ELR (cell line): ENCODE results near the gene SUPV3L1.
"Not testable (repeated sequence)": the region's sequence is repeated elsewhere in the genome, so short reads cannot be mapped to it uniquely, and the experiment has no call there.

Experiments
- DNase-seq: peaks from one replicate; pipeline ENCODE4 v3.0.0-alpha.2; 2015; ENCODE audit warnings: low read depth

Gene SUPV3L1

DNA sequence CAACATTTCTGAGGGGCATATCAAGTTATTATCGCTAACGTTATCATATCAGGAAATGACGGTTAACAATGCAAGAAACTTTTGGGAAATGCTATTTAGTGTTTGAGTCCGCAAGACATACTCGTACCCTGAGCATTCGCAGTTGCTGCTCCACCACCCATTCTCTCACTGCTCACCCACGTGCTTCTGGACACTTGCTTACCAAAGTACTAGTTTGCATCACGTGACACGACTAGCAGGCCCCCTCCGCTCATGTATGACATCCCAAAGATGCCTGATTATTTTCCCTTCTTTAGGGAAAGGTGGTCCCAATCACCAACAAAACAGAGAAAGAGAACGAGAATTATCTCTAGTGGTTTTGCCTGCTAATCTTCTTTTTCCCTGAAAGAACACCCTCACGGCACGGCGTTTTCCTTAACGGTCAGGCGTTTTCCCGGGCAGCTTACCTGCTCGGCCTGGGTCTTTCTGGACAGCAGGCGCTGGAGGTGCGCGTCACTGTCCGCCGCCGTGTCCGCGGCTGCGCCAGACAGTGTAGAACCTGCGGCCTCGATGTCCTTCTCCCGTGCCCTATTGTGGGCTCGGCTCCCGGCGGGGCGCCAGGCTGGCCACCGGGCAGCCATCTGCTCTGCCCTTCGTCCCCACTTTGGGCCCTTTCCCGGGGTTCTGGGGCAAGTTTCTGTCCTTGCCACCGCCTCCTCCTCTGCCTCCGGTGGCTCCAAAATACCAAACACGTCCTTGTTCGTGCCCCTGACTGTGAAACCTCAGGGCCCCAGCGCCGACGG, at the start of gene SUPV3L1:
Gene SUPV3L1 (plus strand): TSS at position 492 of the 782 bp plus-strand sequence. CDS start 58 bp downstream, at position 550.
- peak; percentile 99 for DNase-seq

DNA sequence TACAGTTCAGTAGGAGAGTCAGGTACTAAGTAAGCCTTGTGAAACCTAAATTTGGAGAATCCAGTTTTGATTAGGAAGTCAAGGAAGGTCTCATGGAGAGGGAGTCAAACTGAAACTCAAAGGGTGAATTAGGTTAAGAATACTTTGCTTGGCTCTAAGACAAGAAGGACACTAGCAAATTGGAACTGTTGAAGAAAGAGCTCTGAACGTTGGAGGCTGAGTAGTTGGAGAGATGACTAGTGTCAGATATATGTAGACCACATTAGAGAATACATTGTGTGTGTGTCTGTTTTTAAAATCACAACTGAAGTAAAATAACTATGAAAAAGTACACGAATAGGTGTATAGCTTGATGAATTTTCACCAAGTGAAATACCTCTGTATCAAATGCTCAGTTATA, 49.8 kb upstream of the SUPV3L1 start:
- peak; percentile 41 for DNase-seq

DNA sequence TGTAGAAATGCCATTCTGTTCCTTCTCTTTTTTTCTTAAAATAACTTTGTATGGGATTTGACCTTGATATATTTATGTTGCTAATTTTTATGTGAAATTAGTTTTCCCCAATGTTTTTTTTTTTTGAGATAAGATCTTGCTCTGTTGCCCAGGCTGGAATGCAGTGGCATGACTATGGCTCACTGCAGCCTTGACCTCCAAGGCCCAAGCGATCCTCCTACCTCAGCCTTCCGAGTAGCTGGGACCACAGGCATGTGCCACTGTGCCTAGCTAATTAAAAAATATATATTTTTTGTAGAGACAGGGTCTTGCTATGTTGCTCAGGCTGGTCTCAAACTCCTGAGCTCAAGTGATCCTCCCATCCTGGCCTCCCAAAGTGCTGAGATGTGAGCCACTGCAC, 40.1 kb upstream of the SUPV3L1 start:
- DNase-seq, result no peak

- no peak for DNase-seq
Measured at GRCh38 chr10:69141304-69141703, 38.7 kb upstream of the SUPV3L1 start.

DNA sequence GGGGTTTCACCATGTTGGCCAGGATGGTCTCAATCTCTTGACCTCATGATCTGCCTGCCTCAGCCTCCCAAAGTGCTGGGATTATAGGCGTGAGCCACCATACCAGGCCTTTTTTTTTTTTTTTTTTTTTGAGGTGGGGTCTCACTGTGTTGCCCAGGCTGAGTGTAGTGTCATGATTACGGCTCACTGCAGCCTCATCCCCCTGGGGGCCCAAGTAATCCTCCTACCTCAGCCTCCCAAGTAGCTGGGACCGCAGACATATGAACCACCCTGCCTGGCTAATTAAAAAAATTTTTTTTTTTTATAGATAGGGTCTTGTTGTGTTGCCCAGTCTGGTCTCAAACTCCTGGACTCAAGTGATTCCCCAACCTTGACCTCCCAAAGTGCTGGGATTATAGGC, 38.0 kb upstream of the SUPV3L1 start:
- not testable (repeated sequence) for DNase-seq

DNA sequence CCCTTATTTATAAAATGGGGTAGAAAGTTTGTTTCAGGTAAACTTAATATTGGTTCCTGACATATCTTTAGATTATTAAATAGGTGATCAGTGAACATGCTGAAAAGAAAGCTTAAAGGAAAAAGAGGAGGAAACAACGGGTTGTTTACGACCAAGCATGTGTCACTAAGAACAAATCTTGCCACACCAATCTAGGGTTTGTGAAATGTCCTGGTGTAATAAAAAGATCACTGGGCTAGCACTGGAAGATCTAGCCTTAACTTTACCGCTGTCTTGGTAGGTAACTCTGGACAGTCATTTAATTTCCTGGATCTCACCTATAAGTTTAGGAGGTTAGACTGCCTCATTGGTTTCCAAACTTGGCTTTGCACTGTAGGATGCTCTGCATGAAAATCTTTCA, 37.1 kb upstream of the SUPV3L1 start:
- DNase-seq, result no peak

- no peak for DNase-seq
Measured at GRCh38 chr10:69145329-69145728, 34.7 kb upstream of the SUPV3L1 start.

DNA sequence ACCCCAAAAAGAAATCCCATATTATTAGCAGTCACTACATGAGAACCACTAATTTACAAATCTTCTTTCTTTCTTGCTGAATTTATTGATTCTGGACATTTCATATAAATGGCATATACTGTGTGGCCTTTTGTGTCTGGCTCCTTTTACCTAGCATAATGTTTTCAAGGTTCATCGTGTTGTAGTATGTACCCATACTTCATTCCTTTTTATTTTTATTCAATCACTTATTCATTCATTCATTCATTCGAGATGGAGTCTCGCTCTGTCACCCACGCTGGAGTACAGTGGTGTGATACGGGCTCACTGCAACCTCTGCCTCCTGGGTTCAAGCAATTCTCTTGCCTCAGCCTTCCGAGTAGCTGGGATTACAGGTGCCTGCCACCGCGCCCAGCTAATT, 34.2 kb upstream of the SUPV3L1 start:
- no peak for DNase-seq

DNA sequence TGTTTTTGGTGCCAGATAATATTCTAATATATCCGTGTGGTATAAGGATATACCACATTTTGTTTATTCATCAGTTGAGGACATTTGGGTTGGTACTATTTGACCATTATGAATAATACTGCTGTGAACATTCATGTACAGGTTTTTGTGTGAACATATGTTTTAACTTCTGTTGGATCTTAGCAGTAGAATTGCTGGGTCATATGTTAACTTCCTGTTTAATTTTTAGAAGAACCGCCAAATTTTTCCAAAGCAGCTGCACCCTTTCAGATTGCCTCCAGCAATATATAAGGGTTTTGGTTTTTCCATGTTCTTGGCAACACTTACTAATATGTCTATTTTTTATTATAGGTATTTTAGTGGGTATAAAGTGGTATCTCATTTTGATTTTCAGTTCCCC, 33.3 kb upstream of the SUPV3L1 start:
- no peak for DNase-seq

DNA sequence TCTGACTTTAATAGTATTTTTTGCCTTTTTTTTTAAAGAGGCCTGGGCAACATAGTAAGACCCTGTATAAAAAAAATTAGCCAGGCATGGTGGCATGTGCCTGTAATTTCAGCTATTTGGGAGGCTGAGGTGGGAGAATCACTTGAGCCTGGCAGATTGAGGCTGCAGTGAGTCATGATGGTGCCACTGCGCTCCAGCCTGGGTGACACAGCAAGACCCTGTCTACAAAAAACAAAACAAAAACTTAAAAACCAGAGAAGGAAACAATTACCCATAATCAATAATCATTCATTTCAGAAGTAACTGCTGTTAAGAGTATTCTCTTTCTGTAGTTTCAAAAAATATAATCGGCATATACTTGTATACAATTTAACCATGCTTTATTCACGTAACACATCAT, 28.1 kb upstream of the SUPV3L1 start:
- DNase-seq, result no peak

DNA sequence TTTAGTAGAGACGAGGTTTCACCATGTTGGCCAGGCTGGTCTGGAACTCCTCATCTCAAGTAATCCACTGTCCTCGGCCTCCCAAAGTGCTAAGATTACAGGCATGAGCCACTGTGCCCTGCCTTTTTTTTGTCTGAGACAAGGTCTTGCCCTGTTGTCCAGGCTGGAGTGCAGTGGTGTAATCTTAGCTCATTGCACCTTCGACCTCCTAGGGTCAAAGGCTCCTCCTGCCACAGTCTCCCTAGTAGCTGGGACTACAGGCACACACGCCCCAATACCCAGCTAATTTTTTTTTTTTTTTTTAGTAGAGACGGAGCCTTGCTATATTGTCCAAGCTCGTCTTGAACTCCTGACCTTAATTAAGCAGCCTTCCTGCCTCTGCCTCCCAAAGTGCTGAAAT, 26.8 kb upstream of the SUPV3L1 start:
- no peak for DNase-seq

DNA sequence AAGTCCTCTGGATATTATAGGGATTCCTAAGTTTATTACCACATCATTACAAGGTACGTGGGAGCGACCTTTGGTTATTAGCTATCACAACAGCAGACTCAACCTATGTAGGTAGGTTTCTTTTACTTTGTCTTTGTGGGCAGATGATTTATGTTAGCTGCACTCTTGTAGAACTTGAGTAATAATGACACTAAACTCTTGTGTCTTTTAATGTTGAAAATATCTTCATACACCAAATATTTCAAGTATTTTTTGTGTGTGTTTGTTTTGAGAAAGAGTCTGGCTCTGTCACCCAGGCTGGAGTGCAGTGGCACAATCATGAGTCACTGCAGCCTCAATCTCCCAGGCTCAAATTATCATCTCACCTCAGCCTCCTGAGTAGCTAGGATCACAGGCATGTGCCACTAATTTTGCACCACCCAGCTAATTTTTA, 19.2 kb upstream of the SUPV3L1 start:
- peak; percentile 50 for DNase-seq

GRCh38 chr10:69168493-69168892, 11.5 kb upstream of the SUPV3L1 start:
- DNase-seq, result no peak

DNA sequence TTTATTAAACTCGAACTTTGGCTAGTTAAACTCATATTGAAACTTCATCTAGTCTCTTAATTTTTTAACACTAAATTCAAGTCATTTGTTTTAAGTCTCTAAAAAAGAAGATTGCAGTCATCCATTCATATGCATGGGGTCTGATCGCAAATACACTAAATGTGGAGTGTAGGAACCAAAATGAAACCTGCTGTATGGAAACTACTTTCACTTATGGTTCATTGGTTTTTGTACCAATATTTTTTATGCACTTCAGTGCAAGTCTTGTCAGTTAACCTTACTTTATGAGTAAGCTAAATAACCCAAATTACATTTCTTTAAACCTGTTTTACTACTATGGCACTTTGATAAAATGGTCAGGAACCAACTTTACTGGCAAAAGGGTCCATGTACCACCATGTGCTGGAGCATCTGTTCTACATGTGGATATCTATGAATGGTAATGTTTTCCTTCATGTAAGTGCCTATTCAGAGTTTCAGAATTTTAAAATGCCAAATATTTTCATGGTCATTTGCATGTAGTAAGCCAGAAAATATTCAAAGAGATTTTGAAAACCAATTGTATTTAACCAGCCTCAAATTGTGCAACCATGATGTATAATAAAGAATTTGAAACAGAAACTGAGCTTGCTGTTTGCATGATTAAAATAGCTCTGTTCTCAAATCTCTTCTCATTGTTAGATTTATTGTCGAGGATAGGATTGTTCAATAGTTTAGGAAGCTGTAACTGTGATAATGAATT, 7.6 kb upstream of the SUPV3L1 start:
- DNase-seq, result peak; percentile 10

DNA sequence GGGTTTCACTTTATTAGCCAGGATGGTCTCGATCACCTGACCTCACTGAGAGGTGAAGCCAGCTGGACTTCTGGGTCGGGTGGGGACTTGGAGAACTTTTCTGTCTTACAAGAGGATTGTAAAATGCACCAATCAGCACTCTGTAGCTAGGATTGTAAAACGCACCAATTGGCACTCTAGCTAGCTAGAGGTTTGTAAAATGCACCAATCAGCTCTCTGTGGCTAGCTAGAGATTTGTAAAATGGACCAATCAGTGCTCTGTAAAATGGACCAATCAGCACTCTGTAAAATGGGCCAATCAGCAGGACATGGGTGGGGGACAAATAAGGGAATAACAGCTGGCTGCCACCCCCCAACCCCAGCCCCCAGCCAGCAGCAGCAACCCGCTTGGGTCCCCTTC, 4.7 kb upstream of the SUPV3L1 start:
- DNase-seq, result peak; percentile 17

- DNase-seq, result no peak
Measured at GRCh38 chr10:69176823-69177222, 3.2 kb upstream of the SUPV3L1 start.

DNA sequence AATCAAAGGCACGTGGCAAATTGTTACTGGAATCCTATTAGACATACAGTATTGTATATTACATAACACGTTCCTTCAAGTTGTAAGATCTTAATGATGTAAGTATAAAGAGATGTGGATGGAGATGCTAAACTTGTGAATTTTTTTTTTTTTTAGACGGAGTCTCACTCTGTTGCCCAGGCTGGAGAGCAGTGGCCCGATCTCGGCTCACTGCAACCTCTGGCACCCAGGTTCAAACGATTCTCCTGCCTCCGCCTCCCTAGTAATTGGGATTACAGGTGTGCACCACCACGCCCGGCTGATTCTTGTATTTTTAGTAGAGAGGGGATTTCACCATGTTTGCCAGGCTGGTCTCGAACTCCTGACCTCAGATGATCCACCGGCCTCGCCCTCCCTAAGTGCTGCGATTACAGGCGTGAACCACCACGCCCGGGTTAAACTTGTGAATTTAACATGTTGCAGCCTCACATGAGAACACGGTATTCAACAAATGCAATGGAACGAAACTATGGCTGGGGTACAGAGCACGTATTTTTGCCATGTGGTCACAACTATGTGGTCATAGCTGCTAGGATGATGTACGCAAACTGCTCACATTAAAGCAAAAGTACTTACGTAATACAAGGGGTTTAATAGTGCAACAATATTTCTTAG, 818 bp upstream of the SUPV3L1 start:
- peak; percentile 78 for DNase-seq

DNA sequence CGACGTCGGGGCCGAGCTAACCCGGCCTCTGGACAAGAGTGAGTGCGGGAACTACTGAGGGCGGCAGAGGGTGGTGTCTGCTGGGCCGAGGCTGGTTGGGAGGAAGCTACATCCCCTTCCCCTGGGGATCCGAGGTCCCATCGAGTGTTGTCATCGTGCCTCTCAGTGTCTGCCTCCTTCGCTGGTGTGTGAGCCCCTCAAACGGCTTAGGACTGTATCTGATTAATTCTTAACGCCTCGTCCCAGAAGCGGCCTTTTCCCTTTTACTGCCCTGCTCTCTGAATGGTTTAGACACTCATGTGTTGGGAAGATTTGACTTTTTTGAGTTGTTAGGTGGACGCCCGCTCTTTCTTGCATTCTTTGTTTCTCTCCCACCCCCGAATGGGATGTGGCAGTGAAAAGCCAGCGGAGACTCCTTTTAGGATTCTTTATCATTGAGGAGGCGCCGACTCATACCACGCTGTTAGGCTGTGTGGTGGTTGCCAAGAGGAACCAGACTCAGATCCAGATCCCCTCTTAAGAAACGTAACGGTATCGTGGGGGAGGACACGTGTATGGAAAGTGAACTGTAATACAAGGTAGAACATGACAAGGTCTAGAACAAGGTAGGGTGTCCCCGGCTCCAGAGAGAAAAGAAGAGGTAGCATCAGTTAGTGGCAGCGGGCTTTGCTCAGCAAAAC, 631 bp downstream of the SUPV3L1 start:
- peak; percentile 70 for DNase-seq

DNA sequence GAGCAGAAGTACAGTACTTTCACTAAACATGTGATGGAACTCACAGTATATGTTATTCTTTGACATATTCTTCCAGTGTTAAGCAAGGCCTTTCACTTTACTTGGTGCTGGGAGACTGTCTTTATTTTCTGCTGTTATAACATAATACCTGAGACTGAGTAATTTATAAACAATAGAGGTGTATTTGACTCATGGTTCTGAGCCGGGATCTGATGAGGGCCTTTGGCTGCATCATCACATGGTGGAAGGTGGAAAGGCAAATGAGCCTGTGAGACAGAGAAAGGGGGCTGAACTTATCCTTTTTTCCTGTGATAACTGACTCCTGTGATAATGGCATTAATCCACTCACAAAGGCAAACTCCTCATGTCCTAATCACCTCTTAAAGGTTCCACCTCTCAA, 1.4 kb downstream of the SUPV3L1 start:
- DNase-seq, result peak; percentile 29

DNA sequence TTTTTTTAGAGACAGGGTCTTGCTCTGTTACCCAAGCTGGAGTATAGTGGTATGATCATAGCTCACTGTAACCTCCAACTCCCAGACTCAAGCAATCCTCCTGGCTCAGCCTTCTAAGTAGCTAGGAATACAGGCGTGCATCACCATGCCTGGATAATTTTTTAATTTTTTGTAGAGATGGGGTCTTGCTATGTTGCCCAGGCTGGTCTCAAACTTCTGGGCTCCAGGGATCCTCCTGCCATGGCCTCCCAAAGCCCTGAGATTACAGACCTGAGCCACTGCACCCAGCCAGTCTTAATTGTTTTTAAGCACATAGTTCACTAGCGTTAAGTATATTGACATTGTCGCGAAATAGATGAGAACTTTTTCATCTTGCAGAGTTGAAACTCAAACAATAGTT, 2.0 kb downstream of the SUPV3L1 start:
- no peak for DNase-seq

- DNase-seq, result no peak
Measured at GRCh38 chr10:69186524-69186923, 6.5 kb downstream of the SUPV3L1 start.

DNA sequence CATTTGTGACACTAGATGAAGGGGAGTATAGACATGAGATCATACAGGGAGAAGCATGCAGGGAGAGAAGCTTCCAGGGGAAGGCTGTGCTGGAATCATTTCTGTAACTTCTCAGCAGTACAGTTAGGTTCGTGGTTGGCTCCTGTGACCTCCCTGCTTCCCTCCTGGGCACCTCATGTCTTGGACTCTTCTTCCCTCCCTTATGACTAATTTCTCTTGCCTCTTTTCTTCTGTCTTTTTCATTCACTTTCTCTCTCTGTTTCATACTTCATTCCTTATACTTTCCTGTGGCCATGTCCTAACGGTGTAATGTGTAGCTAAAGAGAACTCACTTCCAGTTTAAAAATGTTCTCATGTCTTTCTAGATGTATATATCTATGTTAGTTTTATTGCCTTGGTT, 21.0 kb downstream of the SUPV3L1 start:
- no peak for DNase-seq
